IPS-18a (cell line): ENCODE measurements around the gene TXNRD2.

Experiments used
- H3K27ac ChIP-seq: one replicate; pipeline ENCODE4 v1.5.1; 2013; ENCODE audit warnings: low read length
- H3K27me3 ChIP-seq: one replicate; pipeline ENCODE4 v1.6.1; 2013; ENCODE audit warnings: mild to moderate bottlenecking, low read length; ENCODE audit not compliant: control insufficient read depth, insufficient read depth
- H3K36me3 ChIP-seq: one replicate; pipeline ENCODE4 v1.6.1; 2013; ENCODE audit warnings: low read depth, low read length; ENCODE audit not compliant: control insufficient read depth
- H3K4me1 ChIP-seq: one replicate; pipeline ENCODE4 v1.6.1; 2013; ENCODE audit warnings: low read depth, low read length; ENCODE audit not compliant: control insufficient read depth
- H3K4me3 ChIP-seq: one replicate; pipeline ENCODE4 v1.5.1; 2013; ENCODE audit warnings: low read length
- H3K9ac ChIP-seq: one replicate; pipeline ENCODE4 v1.6.1; 2013; ENCODE audit warnings: mild to moderate bottlenecking, low read length, moderate library complexity
- H3K9me3 ChIP-seq: one replicate; pipeline ENCODE4 v1.6.1; 2013; ENCODE audit warnings: low read depth, low read length; ENCODE audit not compliant: control insufficient read depth

TXNRD2 gene

DNA sequence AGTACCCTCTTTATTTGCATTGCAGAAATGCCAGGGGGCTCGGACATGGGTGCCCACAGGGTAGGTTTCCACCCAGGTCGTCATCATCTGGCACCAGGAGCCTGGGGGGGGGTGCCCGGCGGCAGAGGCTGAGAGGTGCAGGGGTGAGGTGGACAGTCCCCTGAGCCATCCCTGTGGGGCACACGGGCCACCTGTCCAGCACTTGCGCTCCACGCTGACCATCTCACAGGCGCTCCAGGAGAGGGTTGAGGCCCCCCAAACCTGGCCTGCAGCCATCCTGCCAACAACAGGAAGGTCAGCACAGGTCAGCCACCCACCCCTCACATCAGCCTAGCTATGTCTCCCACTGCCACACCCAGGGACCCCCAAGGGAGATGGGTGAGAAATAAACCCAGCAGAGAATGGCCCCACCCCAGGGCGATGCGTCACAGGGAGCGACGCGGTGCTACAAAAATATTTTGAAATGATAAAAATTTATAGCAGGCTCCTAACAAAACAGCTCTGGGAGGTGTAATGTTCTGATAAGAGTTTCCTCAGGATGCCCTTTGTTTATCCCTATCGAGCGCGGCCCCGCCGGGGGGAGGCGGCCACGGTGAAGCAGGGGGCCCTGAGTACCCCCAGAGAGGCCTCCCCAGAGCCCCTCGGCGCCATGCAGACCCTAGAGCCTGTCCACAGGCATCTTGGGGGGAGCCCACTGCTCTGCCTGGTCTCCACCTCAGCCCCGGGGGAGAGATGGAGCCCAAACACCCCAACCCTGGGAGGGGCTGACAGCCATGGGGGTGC lies 65.9 kb downstream of the TXNRD2 start:
- H3K4me1 ChIP-seq: peaks cover 8% of the 10 kb centered on the region
- H3K27ac ChIP-seq: no peak overlapping the region
- H3K9ac ChIP-seq: no peak overlapping the region
- H3K9me3 ChIP-seq: no peaks in the 10 kb centered on the region
- H3K4me3 ChIP-seq: no peak overlapping the region
- H3K27me3 ChIP-seq: no peaks in the 10 kb centered on the region
- no peaks in the 10 kb centered on the region for H3K36me3 ChIP-seq

DNA sequence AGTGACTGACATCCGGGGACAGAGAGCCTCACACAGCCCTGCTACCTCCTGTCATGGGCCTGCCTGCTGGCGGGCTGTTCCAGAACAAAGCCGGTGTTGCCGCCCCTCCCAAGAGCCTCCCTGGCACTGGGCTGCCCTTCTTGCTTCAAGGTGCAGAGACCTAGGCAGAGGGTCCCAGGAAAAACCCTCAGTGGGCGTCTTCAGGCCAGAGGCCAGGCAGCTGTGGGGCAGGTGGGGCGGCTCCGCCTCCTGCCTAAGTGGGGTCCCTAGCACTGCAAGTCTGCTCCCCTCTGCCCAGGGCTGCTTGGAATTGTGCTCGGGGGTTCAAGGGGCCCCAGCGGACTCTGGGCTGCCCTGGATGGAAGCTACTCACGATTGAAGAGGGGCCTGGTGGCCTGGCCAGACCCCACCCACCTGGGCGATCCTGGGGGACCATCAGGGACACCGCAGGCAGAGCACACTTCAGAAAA lies 66.5 kb downstream of the TXNRD2 start:
- no peak overlapping the region for H3K9ac ChIP-seq
- no peaks in the 10 kb centered on the region for H3K36me3 ChIP-seq
- H3K9me3 ChIP-seq: no peaks in the 10 kb centered on the region
- H3K27me3 ChIP-seq: no peaks in the 10 kb centered on the region
- no peak overlapping the region for H3K27ac ChIP-seq
- peaks cover 2% of the 10 kb centered on the region for H3K4me1 ChIP-seq
- H3K4me3 ChIP-seq: no peak overlapping the region

DNA sequence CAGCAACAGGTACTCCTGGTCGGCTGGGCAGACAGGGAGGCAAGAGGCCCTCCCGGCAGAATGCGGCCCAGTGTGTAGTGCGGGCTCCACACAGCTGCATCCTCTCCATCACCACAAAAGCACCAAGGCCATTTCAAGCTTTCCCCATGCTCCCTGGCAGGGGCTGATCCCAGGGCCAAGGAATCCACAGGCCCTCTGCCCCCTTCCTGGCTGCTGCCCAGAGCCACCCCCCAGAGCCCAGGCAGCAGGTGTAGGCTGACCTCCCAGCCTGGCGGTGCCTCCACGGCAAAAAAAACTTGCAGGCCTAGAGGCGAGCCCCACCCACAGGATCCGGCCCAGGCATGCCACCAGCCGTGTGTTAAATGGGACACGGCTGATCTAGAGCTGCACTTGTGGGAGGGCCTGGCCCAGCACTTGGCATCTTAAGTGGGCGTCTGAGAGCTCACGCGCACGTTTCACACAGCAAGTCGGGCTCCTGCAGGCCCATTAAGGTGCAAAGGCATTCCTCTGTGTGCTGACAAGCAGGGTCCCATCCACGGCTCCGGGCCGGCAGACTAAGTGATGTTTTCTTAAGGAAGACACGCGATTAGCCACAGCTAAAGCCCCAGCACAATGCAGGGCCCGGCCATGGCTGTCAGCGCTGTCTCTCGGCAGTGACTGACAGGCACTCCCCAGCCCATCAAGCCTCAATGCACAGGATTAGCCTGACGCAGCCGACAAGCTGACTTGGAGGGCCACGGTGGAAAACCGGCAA lies 67.1 kb downstream of the TXNRD2 start:
- Histone ChIP-seq H3K9me3 (no peaks in the 10 kb centered on the region), H3K27ac (no peak overlapping the region), H3K27me3 (no peaks in the 10 kb centered on the region), H3K36me3 (no peaks in the 10 kb centered on the region), H3K9ac (no peak overlapping the region), H3K4me3 (no peak overlapping the region), H3K4me1 (no peaks in the 10 kb centered on the region)

DNA sequence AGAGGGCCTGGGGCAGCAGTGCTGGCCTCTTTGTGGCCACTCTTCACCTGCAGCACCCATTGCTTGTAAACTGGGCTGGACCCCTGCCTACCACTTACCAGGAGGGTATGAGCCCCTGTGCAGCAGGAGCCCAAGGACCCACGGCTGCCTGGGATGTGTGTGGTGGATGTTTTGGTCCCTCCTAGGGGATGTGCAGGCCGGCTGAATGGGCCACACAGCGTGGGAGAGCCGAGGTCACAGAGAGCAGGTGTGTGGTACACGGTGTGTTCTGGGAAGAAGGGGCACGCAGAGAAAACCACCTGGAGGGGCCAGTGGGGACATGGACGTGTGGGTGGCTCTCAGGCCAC lies 67.7 kb downstream of the TXNRD2 start:
- H3K36me3 ChIP-seq: no peaks in the 10 kb centered on the region
- H3K4me1 ChIP-seq: no peaks in the 10 kb centered on the region
- no peaks in the 10 kb centered on the region for H3K27me3 ChIP-seq
- H3K9me3 ChIP-seq: no peaks in the 10 kb centered on the region
- H3K9ac ChIP-seq: no peak overlapping the region
- H3K27ac ChIP-seq: no peak overlapping the region
- no peak overlapping the region for H3K4me3 ChIP-seq

DNA sequence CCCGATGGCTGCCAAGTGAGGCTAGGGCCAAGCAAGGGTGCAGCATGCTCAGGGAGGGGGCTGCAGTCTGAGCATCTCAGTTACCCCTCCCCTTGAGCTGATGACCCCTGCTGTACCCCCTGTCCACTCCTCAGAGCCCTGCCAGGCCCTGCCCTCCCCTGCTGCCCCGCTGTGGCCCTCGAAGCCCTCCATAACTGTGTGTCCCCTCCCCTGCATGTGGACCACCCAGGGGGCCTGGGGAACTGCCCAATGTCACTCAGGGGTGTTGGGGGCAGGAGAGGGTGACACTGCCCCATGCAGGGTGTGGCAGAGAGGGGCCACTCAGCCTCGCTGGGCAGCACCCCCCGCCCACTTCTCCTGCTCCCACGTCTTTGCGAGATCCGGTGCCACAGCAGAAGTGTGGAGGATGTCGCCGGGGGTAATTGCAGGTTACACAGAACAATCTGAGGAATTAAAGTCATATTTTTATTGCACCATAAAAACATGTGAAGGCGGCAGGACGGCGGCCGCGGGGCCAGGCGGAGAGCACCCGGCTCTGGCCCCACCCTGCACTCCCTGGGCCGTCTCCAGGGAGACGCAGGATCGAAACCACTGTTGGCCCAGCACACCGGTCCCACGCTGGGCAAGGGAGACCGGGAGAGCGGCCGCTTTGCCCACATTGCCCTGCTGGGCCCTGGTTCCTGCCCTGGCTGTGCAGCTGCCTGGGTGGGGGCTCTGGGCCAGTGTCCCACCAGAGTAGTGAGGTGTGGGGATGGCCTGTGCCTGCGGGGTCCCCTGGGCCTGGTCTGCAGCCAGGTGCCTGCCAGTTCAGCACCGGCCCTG lies 68.3 kb downstream of the TXNRD2 start:
- H3K27ac ChIP-seq: no peak overlapping the region
- no peaks in the 10 kb centered on the region for H3K4me1 ChIP-seq
- H3K27me3 ChIP-seq: no peaks in the 10 kb centered on the region

DNA sequence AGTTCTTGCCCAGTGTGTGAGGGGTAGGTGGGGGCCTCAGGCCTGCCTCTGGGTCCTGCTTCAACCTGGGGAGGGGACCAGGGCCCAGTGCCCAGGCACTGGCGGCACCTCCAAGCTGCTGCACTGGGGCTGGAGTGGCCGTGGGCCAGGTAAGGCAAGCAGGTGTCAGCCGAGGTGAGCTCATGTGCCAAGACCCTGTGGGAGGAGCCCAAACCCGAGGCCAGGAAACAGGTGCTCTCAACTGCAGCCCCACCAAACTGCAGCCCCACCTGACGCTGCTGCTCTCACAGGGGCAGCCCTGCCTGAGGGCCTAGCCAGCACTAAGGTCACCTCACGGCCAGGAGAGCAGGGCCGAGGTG lies 68.9 kb downstream of the TXNRD2 start:
- H3K36me3 ChIP-seq: no peaks in the 10 kb centered on the region
- no peak overlapping the region for H3K4me3 ChIP-seq
- no peaks in the 10 kb centered on the region for H3K27me3 ChIP-seq
- no peaks in the 10 kb centered on the region for H3K9me3 ChIP-seq
- no peaks in the 10 kb centered on the region for H3K4me1 ChIP-seq
- H3K27ac ChIP-seq: no peak overlapping the region
- no peak overlapping the region for H3K9ac ChIP-seq

More for the DNA sequence above, 68.3 kb downstream of the TXNRD2 start:
- Histone ChIP-seq H3K4me3 (no peak overlapping the region), H3K9me3 (no peaks in the 10 kb centered on the region), H3K36me3 (no peaks in the 10 kb centered on the region), H3K9ac (no peak overlapping the region)

DNA sequence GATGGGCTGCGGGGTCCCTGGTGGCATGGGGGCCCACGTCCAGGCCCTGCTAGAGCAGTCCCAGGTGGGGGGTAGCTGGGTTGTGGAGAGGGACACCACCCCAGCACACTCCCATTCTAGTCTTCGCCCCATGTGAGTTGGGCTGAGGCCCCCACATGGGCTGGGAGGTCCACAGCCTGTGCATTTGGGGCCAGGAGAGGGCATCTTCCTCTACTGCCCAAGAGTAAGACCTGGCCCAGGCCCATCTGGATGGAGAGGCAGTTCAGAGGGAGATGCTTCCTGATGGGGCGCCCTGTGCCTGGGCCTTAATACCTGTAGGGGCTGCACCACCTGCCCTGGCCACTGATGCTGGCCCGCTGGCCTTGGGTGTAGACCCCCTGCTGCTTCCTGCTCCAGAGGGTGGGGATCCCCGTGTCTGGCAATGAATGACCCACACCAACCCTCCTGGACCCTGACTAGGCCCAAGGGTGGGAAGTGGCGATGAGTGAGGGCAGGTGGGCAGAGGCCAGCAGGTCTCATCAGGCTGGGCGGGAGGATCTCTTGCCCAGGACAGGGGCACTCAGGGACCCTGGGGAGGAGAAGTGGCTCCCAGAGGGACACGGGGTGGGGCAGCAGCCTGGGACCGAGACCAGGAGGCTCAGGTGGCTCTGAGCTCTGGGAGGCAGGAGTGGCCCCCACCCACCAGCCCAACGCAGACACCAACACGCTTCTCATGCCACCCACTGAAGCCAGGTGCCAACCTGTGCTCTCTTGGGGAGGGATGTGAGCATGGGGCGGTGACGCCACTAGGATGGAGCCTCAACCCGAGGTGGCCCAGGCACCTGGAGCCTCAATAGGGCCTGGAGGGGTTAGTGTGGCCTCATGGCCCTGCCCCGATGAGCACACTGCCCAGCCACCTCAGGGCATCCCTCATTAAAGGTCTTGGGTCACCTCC lies 69.5 kb downstream of the TXNRD2 start:
- Histone ChIP-seq H3K4me1 (no peaks in the 10 kb centered on the region), H3K36me3 (no peaks in the 10 kb centered on the region), H3K9me3 (no peaks in the 10 kb centered on the region), H3K9ac (no peak overlapping the region), H3K27ac (no peak overlapping the region), H3K27me3 (no peaks in the 10 kb centered on the region), H3K4me3 (no peak overlapping the region)

DNA sequence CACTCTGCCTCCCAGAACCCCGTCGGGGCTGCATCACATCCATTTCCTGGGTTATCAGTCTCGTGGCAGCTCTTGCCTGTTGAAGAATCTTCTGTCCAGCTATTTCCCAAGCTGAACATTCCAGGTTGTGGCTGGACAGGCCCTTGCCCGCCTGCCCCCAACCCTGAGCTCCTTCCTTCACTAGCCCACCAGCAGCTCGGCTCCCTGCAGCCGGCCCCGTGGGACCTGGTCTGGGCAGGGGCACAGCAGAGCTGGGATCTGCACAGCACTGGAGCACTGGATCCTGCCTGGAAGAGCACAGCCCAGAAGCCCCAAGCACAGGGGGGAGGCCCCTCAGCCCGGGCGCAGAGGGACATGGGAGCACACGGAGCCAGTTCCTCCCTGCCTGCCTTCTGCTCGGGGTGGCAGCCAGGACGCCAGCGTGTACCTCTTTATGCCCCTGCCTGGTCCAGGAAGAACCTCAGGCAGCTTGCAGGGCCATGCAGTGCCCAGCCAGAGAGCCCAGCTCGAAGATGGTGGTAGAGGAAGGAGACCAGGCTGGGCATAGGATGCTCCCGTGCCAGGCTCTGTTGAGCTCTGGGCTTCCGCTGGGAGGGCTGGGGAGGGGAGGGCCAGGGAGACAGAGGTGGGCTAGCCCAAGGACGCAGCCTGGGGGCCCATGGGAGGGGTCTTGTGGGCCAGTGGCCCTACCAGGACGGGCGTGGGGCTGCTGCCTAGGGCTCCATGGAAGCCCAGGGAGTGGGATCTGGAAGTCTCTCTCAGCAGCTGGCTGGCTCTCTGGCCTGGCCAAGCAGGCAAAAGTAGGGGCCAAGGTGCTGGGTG lies 70.4 kb downstream of the TXNRD2 start:
- Histone ChIP-seq H3K9ac (no peak overlapping the region), H3K4me1 (no peaks in the 10 kb centered on the region), H3K27ac (no peak overlapping the region), H3K36me3 (no peaks in the 10 kb centered on the region), H3K4me3 (no peak overlapping the region), H3K27me3 (no peaks in the 10 kb centered on the region), H3K9me3 (no peaks in the 10 kb centered on the region)

DNA sequence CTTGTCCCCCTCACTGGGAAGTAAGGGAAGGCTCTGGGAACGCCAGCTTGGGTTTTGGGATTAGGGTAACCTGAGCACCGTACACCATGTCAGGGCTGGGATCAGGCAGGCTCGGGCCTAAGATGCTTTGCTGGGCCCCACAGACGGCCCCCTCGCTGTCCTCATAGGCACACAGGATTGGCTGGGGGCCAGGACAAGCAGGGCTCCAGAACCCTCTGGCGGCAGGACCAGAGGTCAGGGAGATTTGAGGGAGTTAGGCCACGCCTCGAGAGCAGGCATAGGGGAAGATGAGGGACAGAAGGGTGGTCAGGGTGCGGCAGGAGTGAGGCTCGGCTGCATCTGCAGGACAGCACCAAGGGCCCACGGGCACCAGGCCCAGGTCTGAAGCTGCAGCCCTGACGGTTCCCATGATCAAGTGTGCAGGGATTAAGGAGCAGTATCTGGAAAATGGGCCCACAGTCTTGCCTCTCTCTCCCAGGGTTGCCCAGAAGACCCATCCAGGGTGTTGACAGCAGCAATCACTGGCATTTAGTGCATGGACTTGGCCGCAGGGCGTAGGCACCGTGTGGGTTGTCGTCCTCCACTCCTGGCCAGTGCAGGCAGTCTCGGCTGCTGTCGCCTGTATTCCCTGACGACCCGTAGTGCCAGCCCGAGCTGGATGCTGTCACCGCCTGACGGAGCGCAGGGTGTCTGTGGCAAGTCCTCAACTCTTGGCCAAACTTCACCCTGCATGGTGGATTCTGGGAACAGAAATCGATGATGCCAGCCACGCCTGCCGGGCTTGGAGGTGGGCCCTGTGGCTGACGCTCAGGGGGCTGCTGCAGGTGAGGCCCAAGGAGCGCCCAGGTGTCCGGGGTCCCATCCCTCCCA lies 71.2 kb downstream of the TXNRD2 start:
- no peaks in the 10 kb centered on the region for H3K9me3 ChIP-seq
- no peaks in the 10 kb centered on the region for H3K27me3 ChIP-seq
- no peak overlapping the region for H3K4me3 ChIP-seq
- H3K9ac ChIP-seq: no peak overlapping the region
- no peak overlapping the region for H3K27ac ChIP-seq
- no peaks in the 10 kb centered on the region for H3K36me3 ChIP-seq
- no peaks in the 10 kb centered on the region for H3K4me1 ChIP-seq
